GM21576 (cell line): ENCODE data around the gene METTL1.
A peak's percentile ranks its signal among the peaks of the same experiment; 100 is the strongest.
"Not testable (repeated sequence)": the region's sequence is repeated elsewhere in the genome, so short reads cannot be mapped to it uniquely, and the experiment has no call there.

Experiments used
- ATAC-seq: cut with Tn5 transposase; IDR thresholded peaks from one replicate; pipeline ENCODE4 v1.9.1; 2021; ENCODE audit warnings: mild to moderate bottlenecking, moderate library complexity; ENCODE audit not compliant: unreplicated experiment

METTL1 gene

GRCh38 chr12:57800965-57801364 is 29.1 kb upstream of the METTL1 start:
- ATAC-seq, result no peak

- ATAC-seq, result no peak
These were observed 26.0 kb upstream of the METTL1 start for GRCh38 chr12:57797933-57798332.

- no peak for ATAC-seq
These were observed 25.1 kb upstream of the METTL1 start for GRCh38 chr12:57796996-57797395.

GRCh38 chr12:57795354-57795753 is 23.4 kb upstream of the METTL1 start:
- ATAC-seq, result no peak

- no peak for ATAC-seq
These were observed 22.0 kb upstream of the METTL1 start for GRCh38 chr12:57793920-57794319.

- ATAC-seq, result no peak
These were observed 12.0 kb upstream of the METTL1 start for GRCh38 chr12:57783861-57784260.

GRCh38 chr12:57783466-57783801 is 11.5 kb upstream of the METTL1 start:
- ATAC-seq, result no peak

- ATAC-seq, result peak; percentile 85
These were observed 10.9 kb upstream of the METTL1 start, which contains the start of gene TSFM for GRCh38 chr12:57782608-57783465. TSFM (plus strand) TSS chr12:57782787; CDS start chr12:57782802, 15 bp downstream.

- no peak for ATAC-seq
These were observed 10.3 kb upstream of the METTL1 start for GRCh38 chr12:57782243-57782607.

GRCh38 chr12:57781801-57782200 is 9.9 kb upstream of the METTL1 start:
- ATAC-seq, result no peak

- ATAC-seq, result no peak
These were observed 9.3 kb upstream of the METTL1 start for GRCh38 chr12:57781244-57781643.

- no peak for ATAC-seq
These were observed 8.5 kb upstream of the METTL1 start for GRCh38 chr12:57780284-57780897.

- no peak for ATAC-seq
These were observed 7.8 kb upstream of the METTL1 start for GRCh38 chr12:57779736-57780135.

GRCh38 chr12:57777911-57778310 is 6.0 kb upstream of the METTL1 start:
- ATAC-seq, result no peak

- no peak for ATAC-seq
These were observed 5.5 kb upstream of the METTL1 start for GRCh38 chr12:57777367-57777766.

GRCh38 chr12:57776247-57776587 is 4.3 kb upstream of the METTL1 start:
- ATAC-seq, result no peak

GRCh38 chr12:57775563-57776246 is 3.8 kb upstream of the METTL1 start:
- no peak for ATAC-seq

GRCh38 chr12:57775044-57775443 is 3.1 kb upstream of the METTL1 start:
- ATAC-seq, result no peak

GRCh38 chr12:57774634-57775033 is 2.7 kb upstream of the METTL1 start:
- ATAC-seq, result not testable (repeated sequence)

GRCh38 chr12:57772429-57773322 is 771 bp upstream of the METTL1 start, which contains the start of gene EEF1AKMT3:
EEF1AKMT3 (plus strand) TSS chr12:57772614; CDS start chr12:57772725, 111 bp downstream.
- peak; percentile 24 for ATAC-seq
